CD14-positive monocyte (primary cell): ENCODE data around the gene LHPP. TPM values are rescaled to one million over a fixed set of nuclear protein-coding genes. Genes with fewer than 3 reads are reported as not detected.

ENCODE experiments used
- DNase-seq, 3 donors: peaks; one replicate each; pipeline ENCODE4 v3.0.0-alpha.2; 2011 to 2022
- H2AFZ ChIP-seq: 2 replicates; pipeline ENCODE4 v1.6.0; 2012; ENCODE audit warnings: mild to moderate bottlenecking, low read depth, low read length, inconsistent platforms; ENCODE audit not compliant: insufficient read depth, poor library complexity, severe bottlenecking
- H3K27ac ChIP-seq, 2 donors: 1 replicate in 1 of 2; 2 replicates in 1 of 2; pipeline ENCODE4 v1.5.1; 2012 to 2013; ENCODE audit warnings: low read length in 2 of 2, control low read depth in 1 of 2, inconsistent platforms in 1 of 2, low read depth in 1 of 2, mild to moderate bottlenecking in 1 of 2
- H3K27me3 ChIP-seq, 2 donors: one replicate each; pipeline versions ENCODE4 v1.6.0 to v1.6.1; 2011 to 2013; ENCODE audit warnings: low read length in 2 of 2; ENCODE audit not compliant: control insufficient read depth in 2 of 2, insufficient read depth in 2 of 2
- H3K36me3 ChIP-seq, 2 donors: replicated peaks in 1 of 2; 1 replicate in 1 of 2; 2 replicates in 1 of 2; pipeline versions ENCODE4 v1.5.1 to v1.6.1; 2012 to 2013; ENCODE audit warnings: low read length in 2 of 2, control low read depth in 1 of 2, inconsistent platforms in 1 of 2, mild to moderate bottlenecking in 1 of 2; ENCODE audit not compliant: insufficient read depth in 2 of 2, control insufficient read depth in 1 of 2
- H3K4me1 ChIP-seq, 2 donors: 1 replicate in 1 of 2; 2 replicates in 1 of 2; pipeline versions ENCODE4 v1.5.1 to v1.6.1; 2012 to 2013; ENCODE audit warnings: low read length in 2 of 2, control low read depth in 1 of 2, inconsistent platforms in 1 of 2, mild to moderate bottlenecking in 1 of 2, moderate library complexity in 1 of 2; ENCODE audit not compliant: insufficient read depth in 2 of 2, control insufficient read depth in 1 of 2
- H3K4me2 ChIP-seq: replicated peaks from 2 replicates; pipeline ENCODE3; 2012; ENCODE audit warnings: low read length, moderate library complexity, mild to moderate bottlenecking; ENCODE audit not compliant: poor library complexity, severe bottlenecking; ENCODE audit errors: extremely low read depth
- H3K4me3 ChIP-seq, 3 experiments: fragments of 200-600 bp in 1 of 3; sonication (generic) in 1 of 3; replicated peaks in 1 of 3; 1 replicate in 2 of 3; 2 replicates in 1 of 3; pipeline ENCODE4 v1.5.1; 2011 to 2013; ENCODE audit warnings: low read length in 3 of 3, mild to moderate bottlenecking in 3 of 3, control low read depth in 2 of 3, low read depth in 2 of 3, inconsistent platforms in 1 of 3, moderate library complexity in 1 of 3
- H3K79me2 ChIP-seq: 2 replicates; pipeline ENCODE4 v1.6.0; 2012; ENCODE audit warnings: mild to moderate bottlenecking, control low read depth, inconsistent platforms, low read length, moderate library complexity; ENCODE audit not compliant: insufficient read depth
- H3K9ac ChIP-seq: 2 replicates; pipeline ENCODE4 v1.6.0; 2017; ENCODE audit warnings: low read length, mild to moderate bottlenecking; ENCODE audit not compliant: insufficient read depth, poor library complexity, severe bottlenecking
- H3K9me3 ChIP-seq, 2 donors: replicated peaks in 1 of 2; 1 replicate in 1 of 2; 2 replicates in 1 of 2; pipeline versions ENCODE4 v1.5.1 to v1.6.1; 2012 to 2013; ENCODE audit warnings: low read length in 2 of 2, control low read depth in 1 of 2; ENCODE audit not compliant: control insufficient read depth in 1 of 2, insufficient read depth in 1 of 2
- H4K20me1 ChIP-seq: 2 replicates; pipeline ENCODE4 v1.6.0; 2012; ENCODE audit warnings: mild to moderate bottlenecking, low read length, control low read depth, moderate library complexity; ENCODE audit not compliant: insufficient read depth
- H3K27ac Mint-ChIP-seq, 7 donors: one replicate each; pipeline ENCODE4 v1.8.0; 2020; ENCODE audit warnings: mild to moderate bottlenecking in 7 of 7, mixed read lengths in 7 of 7, moderate library complexity in 6 of 7, inconsistent platforms in 2 of 7
- H3K27me3 Mint-ChIP-seq, 3 donors: one replicate each; pipeline ENCODE4 v1.8.0; 2021 to 2022; ENCODE audit warnings: low read depth in 3 of 3, mild to moderate bottlenecking in 3 of 3, mixed read lengths in 3 of 3, moderate library complexity in 3 of 3, inconsistent platforms in 1 of 3
- H3K36me3 Mint-ChIP-seq, 2 donors: one replicate each; pipeline ENCODE4 v1.8.0; 2020; ENCODE audit warnings: mixed read lengths in 2 of 2, inconsistent platforms in 1 of 2, mild to moderate bottlenecking in 1 of 2
- H3K4me1 Mint-ChIP-seq: one replicate; pipeline ENCODE4 v1.8.0; 2020; ENCODE audit warnings: mild to moderate bottlenecking, mixed read lengths
- H3K4me3 Mint-ChIP-seq, 2 donors: one replicate each; pipeline ENCODE4 v1.8.0; 2020; ENCODE audit warnings: mild to moderate bottlenecking in 2 of 2, mixed read lengths in 2 of 2, moderate library complexity in 1 of 2
- H3K9me3 Mint-ChIP-seq, 7 donors: one replicate each; pipeline ENCODE4 v1.8.0; 2020 to 2022; ENCODE audit warnings: mixed read lengths in 7 of 7, mild to moderate bottlenecking in 6 of 7, moderate library complexity in 6 of 7, inconsistent platforms in 2 of 7
- WGBS: methylation state at CpG from one replicate; pipeline ENCODE4 v1.1.5; 2013; ENCODE audit warnings: missing lambda C conversion rate; ENCODE audit not compliant: insufficient coverage; 5-methylcytosine and 5-hydroxymethylcytosine counted together
- intact Hi-C, 2 donors: fragments of 100-400 bp; cut with micrococcal nuclease; formaldehyde crosslinking; loops; one replicate each; pipeline versions ENCODE4 v1.15.0 to v1.15.1; 2023
- polyA plus RNA-seq, 3 donors: library from polyadenylated mRNA; depleted of rRNA in 1 of 3; unstranded in 2 of 3; stranded (reverse) in 1 of 3; fragments of 300-500 nt in 2 of 3; fragments of >200 nt in 1 of 3; fragmentation: Illumina TruSeq in 2 of 3; gene quantifications; 1 replicate in 2 of 3; 2 replicates in 1 of 3; pipeline ENCODE4 v1.2.3, GENCODE V29; 2012 to 2021
- TF ChIP-seq, protein P1 (sequence below): fragments of 200-600 bp; IDR thresholded peaks from one replicate; pipeline ENCODE4 v1.8.0; 2022; ENCODE audit warnings: antibody characterized with exemption, mild to moderate bottlenecking

The LHPP gene
- polyA plus RNA-seq, 3 donors, result 15.2 to 20.6 (median 19.5) TPM

DNA sequence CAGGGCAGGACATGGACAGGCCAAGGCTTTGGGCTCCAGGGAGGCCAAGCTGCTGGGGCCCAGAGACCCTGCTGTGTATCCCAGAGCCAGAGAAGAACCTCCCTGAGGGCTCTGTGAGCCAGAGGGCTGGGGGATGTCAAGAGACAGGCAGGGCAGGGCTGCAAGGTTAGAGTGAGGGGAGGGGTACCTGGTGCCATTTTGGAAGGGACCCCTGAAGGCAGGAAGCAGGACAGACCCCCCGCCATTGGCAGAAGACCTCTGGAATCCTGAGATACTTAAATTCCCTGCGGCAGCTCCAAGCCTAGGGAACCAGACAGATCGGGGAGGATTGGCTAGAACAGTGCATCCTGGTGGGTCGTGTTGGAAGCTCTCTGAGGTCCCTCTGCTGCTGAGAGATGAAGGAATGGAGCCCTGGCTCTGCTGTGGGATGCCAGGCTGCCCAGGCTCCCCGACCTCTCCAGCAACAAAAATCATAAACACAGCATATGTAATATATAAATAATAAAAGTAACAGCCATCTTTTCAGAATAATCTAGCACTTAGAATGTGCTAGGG, 75.0 kb downstream of the LHPP start:
- no peaks in the 10 kb centered on the region for H4K20me1 ChIP-seq
- no peak overlapping the region for H3K27ac ChIP-seq
- peak overlapping the region; percentile 33 for H3K4me2 ChIP-seq
- H3K36me3 ChIP-seq, result no peaks in the 10 kb centered on the region
- no peak overlapping the region for H3K4me3 Mint-ChIP-seq
- peak overlapping the region in 1 of 7 donors; percentile 79 for H3K27ac Mint-ChIP-seq
- H3K4me1 Mint-ChIP-seq, result peaks cover 35% of the 10 kb centered on the region
- no peak for DNase-seq
- no peaks in the 10 kb centered on the region for H3K9me3 ChIP-seq
- peak overlapping the region; percentile 38 for H3K9ac ChIP-seq
- intact Hi-C loops, result loop anchor here in 1 of 2 donors (10.0 kb wide), 2 partner anchors 88 to 288 kb away; no protein-coding TSS in a partner anchor
- TF ChIP-seq, protein P1, sequence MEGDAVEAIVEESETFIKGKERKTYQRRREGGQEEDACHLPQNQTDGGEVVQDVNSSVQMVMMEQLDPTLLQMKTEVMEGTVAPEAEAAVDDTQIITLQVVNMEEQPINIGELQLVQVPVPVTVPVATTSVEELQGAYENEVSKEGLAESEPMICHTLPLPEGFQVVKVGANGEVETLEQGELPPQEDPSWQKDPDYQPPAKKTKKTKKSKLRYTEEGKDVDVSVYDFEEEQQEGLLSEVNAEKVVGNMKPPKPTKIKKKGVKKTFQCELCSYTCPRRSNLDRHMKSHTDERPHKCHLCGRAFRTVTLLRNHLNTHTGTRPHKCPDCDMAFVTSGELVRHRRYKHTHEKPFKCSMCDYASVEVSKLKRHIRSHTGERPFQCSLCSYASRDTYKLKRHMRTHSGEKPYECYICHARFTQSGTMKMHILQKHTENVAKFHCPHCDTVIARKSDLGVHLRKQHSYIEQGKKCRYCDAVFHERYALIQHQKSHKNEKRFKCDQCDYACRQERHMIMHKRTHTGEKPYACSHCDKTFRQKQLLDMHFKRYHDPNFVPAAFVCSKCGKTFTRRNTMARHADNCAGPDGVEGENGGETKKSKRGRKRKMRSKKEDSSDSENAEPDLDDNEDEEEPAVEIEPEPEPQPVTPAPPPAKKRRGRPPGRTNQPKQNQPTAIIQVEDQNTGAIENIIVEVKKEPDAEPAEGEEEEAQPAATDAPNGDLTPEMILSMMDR, result no peak
- peak overlapping the region; percentile 71 for H2AFZ ChIP-seq
- no peaks in the 10 kb centered on the region for H3K27me3 ChIP-seq
- H3K4me1 ChIP-seq, result peaks cover 27 to 28% of the 10 kb centered on the region in 2 donors
- H3K27me3 Mint-ChIP-seq, result peaks cover 0 to 3% (median 3%) of the 10 kb centered on the region in 3 donors
- peaks cover 0 to 2% of the 10 kb centered on the region in 2 donors for H3K36me3 Mint-ChIP-seq
- H3K9me3 Mint-ChIP-seq, result no peaks in the 10 kb centered on the region
- no peaks in the 10 kb centered on the region for H3K79me2 ChIP-seq
- no CpG with 5 or more reads among the region's 5 CpGs for WGBS
- no peak overlapping the region for H3K4me3 ChIP-seq

DNA sequence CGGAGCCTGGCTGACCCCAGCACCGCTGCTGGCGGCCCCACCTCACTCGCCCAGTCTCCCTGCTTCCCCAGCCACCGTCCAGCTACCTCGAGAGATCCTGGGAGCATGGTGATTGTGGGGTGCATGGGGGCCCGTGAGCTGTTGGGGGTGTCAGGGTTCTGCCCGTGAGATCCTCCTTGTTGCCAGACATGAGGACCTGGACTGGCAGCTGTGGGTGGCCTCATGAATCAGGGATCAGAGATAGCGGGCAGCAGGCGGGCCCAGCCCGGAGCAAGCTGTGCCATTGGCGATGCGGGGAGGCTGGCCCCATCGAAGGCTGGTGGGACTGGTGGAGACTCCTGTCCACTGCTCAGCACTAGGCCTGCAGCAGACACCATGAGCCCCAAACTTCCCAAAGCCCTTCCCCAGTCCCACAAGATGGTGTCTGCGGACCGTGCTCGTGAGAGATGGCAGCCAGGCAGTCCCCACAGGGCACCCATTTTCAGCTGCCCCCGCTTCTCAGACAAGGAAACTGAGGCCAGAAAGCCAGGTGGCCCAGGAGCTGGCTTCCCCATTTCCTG, 75.6 kb downstream of the LHPP start:
- Histone ChIP-seq H3K4me3 (no peak overlapping the region), H3K9me3 (no peaks in the 10 kb centered on the region), H2AFZ (no peak overlapping the region), H3K4me1 (peaks cover 27 to 28% of the 10 kb centered on the region in 2 donors), H3K36me3 (no peaks in the 10 kb centered on the region), H3K79me2 (no peaks in the 10 kb centered on the region), H4K20me1 (no peaks in the 10 kb centered on the region), H3K4me2 (no peak overlapping the region), H3K27me3 (no peaks in the 10 kb centered on the region), H3K27ac (no peak overlapping the region), H3K9ac (no peak overlapping the region)
- DNase-seq, result no peak
- H3K36me3 Mint-ChIP-seq, result peaks cover 0 to 2% of the 10 kb centered on the region in 2 donors
- WGBS, result 100% methylated on average over 8 of the region's 18 CpGs
- peaks cover 0 to 3% (median 3%) of the 10 kb centered on the region in 3 donors for H3K27me3 Mint-ChIP-seq
- no peaks in the 10 kb centered on the region for H3K9me3 Mint-ChIP-seq
- TF ChIP-seq, protein P1, result no peak
- intact Hi-C loops, result loop anchor here in 1 of 2 donors (10.0 kb wide), 2 partner anchors 88 to 288 kb away; no protein-coding TSS in a partner anchor
- no peak overlapping the region for H3K4me3 Mint-ChIP-seq
- peaks cover 35% of the 10 kb centered on the region for H3K4me1 Mint-ChIP-seq
- no peak overlapping the region for H3K27ac Mint-ChIP-seq
